ENCODE data around the gene CNTNAP3.
"Not testable (repeated sequence)": the region's sequence is repeated elsewhere in the genome, so short reads cannot be mapped to it uniquely, and the experiment has no call there.

The CNTNAP3 gene

GRCh38 chr9:39073537-39073936 lies 214.4 kb downstream of the CNTNAP3 start:
- H3K27me3 ChIP-seq (ENCODE audit: control insufficient read depth in 1 of 2, insufficient read depth in 2 of 2, low read length in 2 of 2); H3K4me3 ChIP-seq (ENCODE audit: low read depth in 1 of 2, low read length in 2 of 2); H3K27ac ChIP-seq (ENCODE audit: low read depth, low read length); H3K36me3 ChIP-seq (ENCODE audit: control insufficient read depth in 1 of 2, insufficient read depth in 2 of 2, low read length in 2 of 2); H3K9ac ChIP-seq (ENCODE audit: low read depth in 1 of 2, low read length in 2 of 2); H3K4me1 ChIP-seq (ENCODE audit: control insufficient read depth in 1 of 2, insufficient read depth in 2 of 2, low read length in 2 of 2); H3K9me3 ChIP-seq (ENCODE audit: control insufficient read depth in 1 of 2, low read length in 2 of 2): not testable (repeated sequence)

- H3K9ac ChIP-seq (ENCODE audit: low read depth in 1 of 2, low read length in 2 of 2); H3K4me3 ChIP-seq (ENCODE audit: low read depth in 1 of 2, low read length in 2 of 2); H3K9me3 ChIP-seq (ENCODE audit: control insufficient read depth in 1 of 2, low read length in 2 of 2); H3K36me3 ChIP-seq (ENCODE audit: control insufficient read depth in 1 of 2, insufficient read depth in 2 of 2, low read length in 2 of 2); H3K27ac ChIP-seq (ENCODE audit: low read depth, low read length); H3K27me3 ChIP-seq (ENCODE audit: control insufficient read depth in 1 of 2, insufficient read depth in 2 of 2, low read length in 2 of 2); H3K4me1 ChIP-seq (ENCODE audit: control insufficient read depth in 1 of 2, insufficient read depth in 2 of 2, low read length in 2 of 2): not testable (repeated sequence)
These were observed 220.3 kb downstream of the CNTNAP3 start for GRCh38 chr9:39067683-39068082.

- H3K27ac ChIP-seq (ENCODE audit: low read depth, low read length); H3K4me3 ChIP-seq (ENCODE audit: low read depth in 1 of 2, low read length in 2 of 2); H3K4me1 ChIP-seq (ENCODE audit: control insufficient read depth in 1 of 2, insufficient read depth in 2 of 2, low read length in 2 of 2); H3K36me3 ChIP-seq (ENCODE audit: control insufficient read depth in 1 of 2, insufficient read depth in 2 of 2, low read length in 2 of 2); H3K9ac ChIP-seq (ENCODE audit: low read depth in 1 of 2, low read length in 2 of 2); H3K27me3 ChIP-seq (ENCODE audit: control insufficient read depth in 1 of 2, insufficient read depth in 2 of 2, low read length in 2 of 2); H3K9me3 ChIP-seq (ENCODE audit: control insufficient read depth in 1 of 2, low read length in 2 of 2): not testable (repeated sequence)
These were observed 225.0 kb downstream of the CNTNAP3 start for GRCh38 chr9:39062966-39063365.

- H3K27me3 ChIP-seq (ENCODE audit: control insufficient read depth in 1 of 2, insufficient read depth in 2 of 2, low read length in 2 of 2); H3K9ac ChIP-seq (ENCODE audit: low read depth in 1 of 2, low read length in 2 of 2); H3K27ac ChIP-seq (ENCODE audit: low read depth, low read length); H3K9me3 ChIP-seq (ENCODE audit: control insufficient read depth in 1 of 2, low read length in 2 of 2); H3K4me3 ChIP-seq (ENCODE audit: low read depth in 1 of 2, low read length in 2 of 2); H3K36me3 ChIP-seq (ENCODE audit: control insufficient read depth in 1 of 2, insufficient read depth in 2 of 2, low read length in 2 of 2); H3K4me1 ChIP-seq (ENCODE audit: control insufficient read depth in 1 of 2, insufficient read depth in 2 of 2, low read length in 2 of 2): not testable (repeated sequence)
These were observed 233.5 kb downstream of the CNTNAP3 start for GRCh38 chr9:39054453-39054852.

GRCh38 chr9:39046833-39047232 lies 241.1 kb downstream of the CNTNAP3 start:
- H3K4me1 ChIP-seq (ENCODE audit: control insufficient read depth in 1 of 2, insufficient read depth in 2 of 2, low read length in 2 of 2); H3K9ac ChIP-seq (ENCODE audit: low read depth in 1 of 2, low read length in 2 of 2); H3K4me3 ChIP-seq (ENCODE audit: low read depth in 1 of 2, low read length in 2 of 2); H3K9me3 ChIP-seq (ENCODE audit: control insufficient read depth in 1 of 2, low read length in 2 of 2); H3K27me3 ChIP-seq (ENCODE audit: control insufficient read depth in 1 of 2, insufficient read depth in 2 of 2, low read length in 2 of 2); H3K27ac ChIP-seq (ENCODE audit: low read depth, low read length); H3K36me3 ChIP-seq (ENCODE audit: control insufficient read depth in 1 of 2, insufficient read depth in 2 of 2, low read length in 2 of 2): not testable (repeated sequence)

- H3K36me3 ChIP-seq (ENCODE audit: control insufficient read depth in 1 of 2, insufficient read depth in 2 of 2, low read length in 2 of 2); H3K4me1 ChIP-seq (ENCODE audit: control insufficient read depth in 1 of 2, insufficient read depth in 2 of 2, low read length in 2 of 2); H3K4me3 ChIP-seq (ENCODE audit: low read depth in 1 of 2, low read length in 2 of 2); H3K27ac ChIP-seq (ENCODE audit: low read depth, low read length); H3K9ac ChIP-seq (ENCODE audit: low read depth in 1 of 2, low read length in 2 of 2); H3K9me3 ChIP-seq (ENCODE audit: control insufficient read depth in 1 of 2, low read length in 2 of 2); H3K27me3 ChIP-seq (ENCODE audit: control insufficient read depth in 1 of 2, insufficient read depth in 2 of 2, low read length in 2 of 2): not testable (repeated sequence)
These were observed 245.6 kb downstream of the CNTNAP3 start for GRCh38 chr9:39042352-39042803.

GRCh38 chr9:39041774-39042173 lies 246.2 kb downstream of the CNTNAP3 start:
- H3K27ac ChIP-seq (ENCODE audit: low read depth, low read length); H3K36me3 ChIP-seq (ENCODE audit: control insufficient read depth in 1 of 2, insufficient read depth in 2 of 2, low read length in 2 of 2); H3K4me1 ChIP-seq (ENCODE audit: control insufficient read depth in 1 of 2, insufficient read depth in 2 of 2, low read length in 2 of 2); H3K4me3 ChIP-seq (ENCODE audit: low read depth in 1 of 2, low read length in 2 of 2); H3K9me3 ChIP-seq (ENCODE audit: control insufficient read depth in 1 of 2, low read length in 2 of 2); H3K9ac ChIP-seq (ENCODE audit: low read depth in 1 of 2, low read length in 2 of 2); H3K27me3 ChIP-seq (ENCODE audit: control insufficient read depth in 1 of 2, insufficient read depth in 2 of 2, low read length in 2 of 2): not testable (repeated sequence)

GRCh38 chr9:39039148-39039547 lies 248.8 kb downstream of the CNTNAP3 start:
- H3K36me3 ChIP-seq (ENCODE audit: control insufficient read depth in 1 of 2, insufficient read depth in 2 of 2, low read length in 2 of 2); H3K4me1 ChIP-seq (ENCODE audit: control insufficient read depth in 1 of 2, insufficient read depth in 2 of 2, low read length in 2 of 2); H3K27me3 ChIP-seq (ENCODE audit: control insufficient read depth in 1 of 2, insufficient read depth in 2 of 2, low read length in 2 of 2); H3K9me3 ChIP-seq (ENCODE audit: control insufficient read depth in 1 of 2, low read length in 2 of 2); H3K4me3 ChIP-seq (ENCODE audit: low read depth in 1 of 2, low read length in 2 of 2); H3K9ac ChIP-seq (ENCODE audit: low read depth in 1 of 2, low read length in 2 of 2); H3K27ac ChIP-seq (ENCODE audit: low read depth, low read length): not testable (repeated sequence)

- not testable (repeated sequence) for H3K36me3 ChIP-seq (ENCODE audit: control insufficient read depth in 1 of 2, insufficient read depth in 2 of 2, low read length in 2 of 2); H3K4me1 ChIP-seq (ENCODE audit: control insufficient read depth in 1 of 2, insufficient read depth in 2 of 2, low read length in 2 of 2); H3K9ac ChIP-seq (ENCODE audit: low read depth in 1 of 2, low read length in 2 of 2); H3K27ac ChIP-seq (ENCODE audit: low read depth, low read length); H3K4me3 ChIP-seq (ENCODE audit: low read depth in 1 of 2, low read length in 2 of 2); H3K9me3 ChIP-seq (ENCODE audit: control insufficient read depth in 1 of 2, low read length in 2 of 2); H3K27me3 ChIP-seq (ENCODE audit: control insufficient read depth in 1 of 2, insufficient read depth in 2 of 2, low read length in 2 of 2)
These were observed 249.7 kb downstream of the CNTNAP3 start for GRCh38 chr9:39038221-39038620.

- not testable (repeated sequence) for H3K36me3 ChIP-seq (ENCODE audit: control insufficient read depth in 1 of 2, insufficient read depth in 2 of 2, low read length in 2 of 2); H3K27me3 ChIP-seq (ENCODE audit: control insufficient read depth in 1 of 2, insufficient read depth in 2 of 2, low read length in 2 of 2); H3K4me3 ChIP-seq (ENCODE audit: low read depth in 1 of 2, low read length in 2 of 2); H3K9me3 ChIP-seq (ENCODE audit: control insufficient read depth in 1 of 2, low read length in 2 of 2); H3K27ac ChIP-seq (ENCODE audit: low read depth, low read length); H3K9ac ChIP-seq (ENCODE audit: low read depth in 1 of 2, low read length in 2 of 2); H3K4me1 ChIP-seq (ENCODE audit: control insufficient read depth in 1 of 2, insufficient read depth in 2 of 2, low read length in 2 of 2)
These were observed 254.1 kb downstream of the CNTNAP3 start for GRCh38 chr9:39033849-39034248.

- not testable (repeated sequence) for H3K9me3 ChIP-seq (ENCODE audit: control insufficient read depth in 1 of 2, low read length in 2 of 2); H3K36me3 ChIP-seq (ENCODE audit: control insufficient read depth in 1 of 2, insufficient read depth in 2 of 2, low read length in 2 of 2); H3K4me3 ChIP-seq (ENCODE audit: low read depth in 1 of 2, low read length in 2 of 2); H3K27me3 ChIP-seq (ENCODE audit: control insufficient read depth in 1 of 2, insufficient read depth in 2 of 2, low read length in 2 of 2); H3K27ac ChIP-seq (ENCODE audit: low read depth, low read length); H3K9ac ChIP-seq (ENCODE audit: low read depth in 1 of 2, low read length in 2 of 2); H3K4me1 ChIP-seq (ENCODE audit: control insufficient read depth in 1 of 2, insufficient read depth in 2 of 2, low read length in 2 of 2)
These were observed 257.6 kb downstream of the CNTNAP3 start for GRCh38 chr9:39030204-39031019.

All from duodenal mucosa (tissue), 2 donors.